ENCODE data around the gene ZNF90.
"Not testable (repeated sequence)": the region's sequence is repeated elsewhere in the genome, so short reads cannot be mapped to it uniquely, and the experiment has no call there.

DNA sequence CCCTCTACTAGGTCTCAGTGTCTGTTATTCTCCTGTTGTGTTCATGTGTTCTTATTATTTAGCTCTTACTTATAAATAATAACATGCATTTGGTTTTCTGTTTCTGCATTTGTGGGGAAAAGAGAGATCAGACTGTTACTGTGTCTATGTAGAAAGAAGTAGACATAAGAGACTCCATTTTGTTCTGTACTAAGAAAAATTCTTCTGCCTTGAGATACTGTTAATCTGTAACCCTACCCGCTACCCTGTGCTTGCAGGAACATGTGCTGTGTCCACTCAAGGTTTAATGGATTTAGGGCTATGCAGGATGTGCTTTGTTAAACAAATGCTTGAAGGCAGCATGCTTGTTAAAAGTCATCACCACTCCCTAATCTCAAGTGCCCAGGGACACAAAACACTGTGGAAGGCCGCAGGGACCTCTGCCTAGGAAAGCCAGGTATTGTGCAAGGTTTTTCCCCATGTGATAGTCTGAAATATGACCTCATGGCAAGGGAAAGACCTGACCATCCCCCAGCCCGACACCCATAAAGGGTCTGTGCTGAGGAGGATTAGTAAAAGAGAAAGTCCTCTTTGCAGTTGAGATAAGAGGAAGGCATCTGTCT is 4.5 kb downstream of the ZNF90 start:
- TF ChIP-seq POLR2AphosphoS5, POLR2A (IDR thresholded peaks at IDR 0.05): not testable (repeated sequence)
- TF ChIP-seq, protein P1, sequence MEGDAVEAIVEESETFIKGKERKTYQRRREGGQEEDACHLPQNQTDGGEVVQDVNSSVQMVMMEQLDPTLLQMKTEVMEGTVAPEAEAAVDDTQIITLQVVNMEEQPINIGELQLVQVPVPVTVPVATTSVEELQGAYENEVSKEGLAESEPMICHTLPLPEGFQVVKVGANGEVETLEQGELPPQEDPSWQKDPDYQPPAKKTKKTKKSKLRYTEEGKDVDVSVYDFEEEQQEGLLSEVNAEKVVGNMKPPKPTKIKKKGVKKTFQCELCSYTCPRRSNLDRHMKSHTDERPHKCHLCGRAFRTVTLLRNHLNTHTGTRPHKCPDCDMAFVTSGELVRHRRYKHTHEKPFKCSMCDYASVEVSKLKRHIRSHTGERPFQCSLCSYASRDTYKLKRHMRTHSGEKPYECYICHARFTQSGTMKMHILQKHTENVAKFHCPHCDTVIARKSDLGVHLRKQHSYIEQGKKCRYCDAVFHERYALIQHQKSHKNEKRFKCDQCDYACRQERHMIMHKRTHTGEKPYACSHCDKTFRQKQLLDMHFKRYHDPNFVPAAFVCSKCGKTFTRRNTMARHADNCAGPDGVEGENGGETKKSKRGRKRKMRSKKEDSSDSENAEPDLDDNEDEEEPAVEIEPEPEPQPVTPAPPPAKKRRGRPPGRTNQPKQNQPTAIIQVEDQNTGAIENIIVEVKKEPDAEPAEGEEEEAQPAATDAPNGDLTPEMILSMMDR (IDR thresholded peaks at IDR 0.05), result not testable (repeated sequence)
